Neural progenitor cell (in vitro differentiated cells): ENCODE measurements around the gene GADD45B.

Experiments used
- EZH2 ChIP-seq: fragments of 200-600 bp; sonication (generic); IDR thresholded peaks from 2 replicates; pipeline ENCODE4 v1.6.1; 2017; ENCODE audit warnings: antibody characterized with exemption, mild to moderate bottlenecking, moderate library complexity
- TF ChIP-seq, protein P1 (sequence below): fragments of 200-600 bp; sonication (generic); IDR thresholded peaks from 2 replicates; pipeline ENCODE4 v1.5.1; 2017; ENCODE audit warnings: antibody characterized with exemption, mild to moderate bottlenecking

DNA sequence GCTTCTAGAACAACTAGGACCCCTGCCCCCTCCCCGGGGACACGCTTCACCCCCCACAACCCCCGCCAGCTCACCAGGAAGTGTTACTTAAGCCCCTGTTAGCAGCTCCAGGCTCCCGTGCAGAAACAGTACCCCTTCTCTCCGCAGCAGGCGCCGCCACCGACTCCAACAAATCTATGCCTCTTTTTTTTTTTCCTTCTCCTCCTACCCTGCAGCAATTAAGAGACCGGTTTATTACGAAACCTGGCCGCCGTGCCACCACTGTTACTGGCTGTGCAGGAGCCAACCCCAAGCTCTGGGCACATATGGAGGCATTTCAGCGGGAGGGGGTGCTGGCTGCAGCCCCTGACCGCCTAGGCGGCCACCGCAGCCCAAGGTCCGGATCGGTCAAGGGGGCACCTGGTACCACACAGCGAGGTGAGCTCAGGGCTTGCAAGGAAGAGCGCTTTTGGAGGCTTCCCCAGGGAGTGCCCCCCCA lies 2.4 kb downstream of the GADD45B start:
- TF ChIP-seq, protein P1, sequence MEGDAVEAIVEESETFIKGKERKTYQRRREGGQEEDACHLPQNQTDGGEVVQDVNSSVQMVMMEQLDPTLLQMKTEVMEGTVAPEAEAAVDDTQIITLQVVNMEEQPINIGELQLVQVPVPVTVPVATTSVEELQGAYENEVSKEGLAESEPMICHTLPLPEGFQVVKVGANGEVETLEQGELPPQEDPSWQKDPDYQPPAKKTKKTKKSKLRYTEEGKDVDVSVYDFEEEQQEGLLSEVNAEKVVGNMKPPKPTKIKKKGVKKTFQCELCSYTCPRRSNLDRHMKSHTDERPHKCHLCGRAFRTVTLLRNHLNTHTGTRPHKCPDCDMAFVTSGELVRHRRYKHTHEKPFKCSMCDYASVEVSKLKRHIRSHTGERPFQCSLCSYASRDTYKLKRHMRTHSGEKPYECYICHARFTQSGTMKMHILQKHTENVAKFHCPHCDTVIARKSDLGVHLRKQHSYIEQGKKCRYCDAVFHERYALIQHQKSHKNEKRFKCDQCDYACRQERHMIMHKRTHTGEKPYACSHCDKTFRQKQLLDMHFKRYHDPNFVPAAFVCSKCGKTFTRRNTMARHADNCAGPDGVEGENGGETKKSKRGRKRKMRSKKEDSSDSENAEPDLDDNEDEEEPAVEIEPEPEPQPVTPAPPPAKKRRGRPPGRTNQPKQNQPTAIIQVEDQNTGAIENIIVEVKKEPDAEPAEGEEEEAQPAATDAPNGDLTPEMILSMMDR = peak; percentile 29
- no peak for TF ChIP-seq EZH2
